Myocyte (in vitro differentiated cells): ENCODE results near the gene BOD1L1. TPM values are rescaled to one million over a fixed set of nuclear protein-coding genes. Genes with fewer than 3 reads are reported as not detected.

Experiments used
- DNase-seq: peaks from one replicate; pipeline ENCODE4 v3.0.0-alpha.2; 2012; ENCODE audit warnings: low read depth
- total RNA-seq: library from RNA; depleted of rRNA; stranded (reverse); fragments of >200 nt; gene quantifications from 2 replicates; pipeline ENCODE4 v1.2.3, GENCODE V29; 2014

BOD1L1 gene
- total RNA-seq, 1 donor from 2014 or later: 31.9 TPM

GRCh38 chr4:13560111-13560510 is 67.4 kb downstream of the BOD1L1 start:
- peak; percentile 67 for DNase-seq

DNA sequence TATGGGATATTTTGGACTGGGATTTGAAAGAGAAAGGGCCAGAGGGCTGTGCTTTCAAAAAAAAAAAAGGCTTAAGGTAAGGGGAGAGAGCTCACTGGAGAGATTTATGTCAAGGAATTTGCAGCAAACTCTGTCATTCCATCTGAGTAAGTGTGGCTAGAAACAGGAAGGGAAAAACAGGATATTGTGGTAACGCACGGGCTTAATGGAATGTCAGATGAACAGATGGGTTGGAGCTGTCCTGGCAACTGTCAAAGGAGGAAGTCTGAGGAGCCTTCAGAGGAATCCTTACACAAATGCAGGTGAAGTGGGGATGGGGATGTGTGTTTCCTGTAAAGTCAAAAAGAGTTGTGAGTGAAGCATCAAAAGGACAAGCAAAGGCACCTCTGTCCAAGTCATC is 68.1 kb downstream of the BOD1L1 start:
- peak; percentile 87 for DNase-seq

DNA sequence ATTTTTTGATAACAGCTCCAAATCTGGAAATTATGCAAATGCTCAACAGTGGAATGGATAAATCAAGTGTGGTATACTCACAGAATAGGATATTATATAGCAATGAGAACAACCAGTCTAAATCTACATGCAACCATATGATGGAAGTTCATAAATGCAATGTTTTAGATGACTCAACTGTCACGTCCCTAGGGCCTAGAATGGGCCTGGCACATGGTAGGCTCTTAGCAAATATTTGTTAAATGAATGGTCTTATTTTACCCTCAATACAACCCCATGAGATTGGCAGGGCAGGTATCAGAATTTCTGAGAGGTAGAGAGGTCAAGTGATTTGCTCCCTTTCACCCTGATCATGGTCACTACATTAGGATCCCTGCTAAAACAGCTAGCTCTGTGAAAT is 68.6 kb downstream of the BOD1L1 start:
- no peak for DNase-seq

- DNase-seq: no peak
Measured at GRCh38 chr4:13555325-13555724, 72.2 kb downstream of the BOD1L1 start.

- DNase-seq: no peak
Measured at GRCh38 chr4:13553081-13553480, 74.4 kb downstream of the BOD1L1 start.

GRCh38 chr4:13548984-13549546 is 78.5 kb downstream of the BOD1L1 start:
- peak; percentile 86 for DNase-seq

DNA sequence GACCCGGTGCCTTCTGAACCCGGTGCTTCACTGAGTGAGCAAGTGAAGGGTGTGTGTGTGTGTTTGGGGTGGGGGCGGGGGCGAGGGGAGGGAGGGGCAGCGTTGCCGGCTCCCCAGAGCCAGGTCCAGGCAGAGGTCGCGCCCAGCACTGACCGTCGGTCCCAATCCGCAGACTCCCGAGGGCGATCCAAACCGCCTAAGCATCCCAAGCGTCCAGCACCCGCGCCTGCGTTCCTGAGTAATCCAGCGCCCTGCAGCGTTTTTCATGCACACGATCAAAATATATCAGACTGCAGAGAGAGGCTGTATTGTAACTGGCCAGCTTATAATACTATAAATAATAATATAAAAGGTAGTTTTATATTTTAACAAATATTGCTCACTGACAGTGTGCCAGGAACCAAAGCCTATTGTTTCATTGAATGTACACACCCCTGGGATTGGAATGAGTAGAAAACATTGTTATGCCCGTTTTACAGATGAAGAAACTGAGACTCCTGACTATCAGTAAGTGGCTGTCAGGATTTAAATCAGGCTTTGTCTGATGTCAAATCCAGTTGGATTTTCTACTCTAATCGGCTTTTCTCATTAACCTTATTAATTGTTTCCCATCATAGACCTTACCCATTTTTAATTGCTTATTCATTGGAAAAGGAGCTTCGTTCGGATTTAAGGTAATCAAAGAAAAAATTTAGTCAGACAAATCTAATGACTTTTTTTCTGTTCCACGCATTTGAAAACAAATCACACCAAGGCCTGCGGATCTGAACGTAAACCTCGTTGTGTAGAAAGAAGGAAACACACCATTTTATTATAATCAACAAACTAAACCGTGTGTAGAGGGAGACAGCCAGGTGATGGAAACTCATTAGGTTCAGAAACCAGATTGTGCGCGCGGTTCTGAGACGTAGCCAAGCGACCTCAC is 79.2 kb downstream of the BOD1L1 start:
- no peak for DNase-seq

DNA sequence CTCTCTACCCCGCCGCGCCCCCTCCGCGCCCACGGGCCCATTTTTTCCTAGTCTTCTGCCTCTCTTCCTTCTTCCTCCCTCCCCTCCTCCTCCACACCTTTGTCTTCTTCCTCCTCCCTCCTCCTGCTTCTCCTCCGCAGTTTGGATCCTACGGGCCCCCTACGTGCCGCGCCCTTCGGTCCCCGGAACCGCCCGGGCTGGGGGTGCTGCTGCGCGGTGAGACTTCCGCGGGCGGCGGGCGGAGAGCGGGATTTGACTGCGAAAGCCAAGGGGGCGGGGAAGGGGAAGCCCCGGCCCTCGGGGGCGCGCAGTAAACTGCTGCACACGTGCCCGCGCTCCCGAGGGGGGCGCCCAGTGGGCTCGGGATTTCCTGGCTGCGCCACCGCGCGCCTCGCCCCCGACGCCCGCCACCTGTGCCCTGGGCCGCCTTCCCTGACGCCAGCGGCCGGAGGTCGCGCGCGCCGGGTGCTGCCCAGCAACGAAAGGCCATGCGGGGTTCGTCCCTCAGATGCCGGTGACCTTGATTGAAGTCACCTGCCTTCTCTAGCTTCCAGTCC is 80.0 kb downstream of the BOD1L1 start:
- DNase-seq: no peak

- DNase-seq: no peak
Measured at GRCh38 chr4:13546941-13547484, 80.5 kb downstream of the BOD1L1 start.

GRCh38 chr4:13546142-13546940 is 81.2 kb downstream of the BOD1L1 start:
- DNase-seq: no peak

GRCh38 chr4:13545394-13545808 is 82.1 kb downstream of the BOD1L1 start:
- no peak for DNase-seq

- peak; percentile 89 for DNase-seq
Measured at GRCh38 chr4:13544606-13545393, 82.7 kb downstream of the BOD1L1 start.

GRCh38 chr4:13543839-13544605 is 83.5 kb downstream of the BOD1L1 start, which contains the start of gene NKX3-2:
TSS of gene NKX3-2 (minus strand) at chr4:13544508. CDS start at chr4:13544414, 94 bp downstream.
- DNase-seq: peak; percentile 52

GRCh38 chr4:13543032-13543838 is 84.3 kb downstream of the BOD1L1 start:
- DNase-seq: no peak

- DNase-seq: no peak
Measured at GRCh38 chr4:13542577-13543031, 84.9 kb downstream of the BOD1L1 start.

GRCh38 chr4:13541720-13542576 is 85.6 kb downstream of the BOD1L1 start:
- DNase-seq: no peak

DNA sequence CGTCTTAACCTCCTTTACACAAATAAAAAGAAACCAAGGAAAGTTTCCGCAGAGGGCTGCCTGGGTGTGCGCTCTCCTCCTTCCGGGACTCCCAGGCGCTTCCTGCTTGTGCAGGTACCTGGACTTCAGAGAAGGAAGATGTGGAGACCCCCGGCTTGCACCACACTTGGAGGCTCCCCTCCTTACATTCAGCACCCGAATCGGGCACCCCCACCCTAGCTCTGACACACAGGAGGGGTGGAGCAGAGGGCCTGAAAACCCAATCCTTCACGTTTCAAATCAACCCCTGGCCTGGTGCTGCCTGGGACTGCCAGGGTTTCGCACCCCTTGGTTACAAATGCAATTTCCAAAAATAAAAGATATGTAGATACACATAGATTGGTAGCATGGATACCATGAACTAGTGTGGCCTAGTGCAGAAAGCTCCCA is 86.3 kb downstream of the BOD1L1 start:
- no peak for DNase-seq
